ENCODE data around the gene BRIP1.
"Not testable (repeated sequence)": the region's sequence is repeated elsewhere in the genome, so short reads cannot be mapped to it uniquely, and the experiment has no call there.

The BRIP1 gene

GRCh38 chr17:61862975-61863800, at the start of gene BRIP1:
Gene BRIP1, minus strand, starts transcription at chr17:61863528. Its CDS starts 1,989 bp downstream, at chr17:61861539.
- peak; percentile 83 for DNase-seq

GRCh38 chr17:61908292-61909037, 45.1 kb upstream of the BRIP1 start:
- DNase-seq, result no peak

- DNase-seq, result no peak
Observed at GRCh38 chr17:61907361-61907760, 44.0 kb upstream of the BRIP1 start.

- DNase-seq, result peak; percentile 20
Observed at GRCh38 chr17:61904094-61904710, 40.9 kb upstream of the BRIP1 start.

GRCh38 chr17:61903251-61903650, 39.9 kb upstream of the BRIP1 start:
- DNase-seq, result no peak

- DNase-seq, result no peak
Observed at GRCh38 chr17:61897548-61898180, 34.3 kb upstream of the BRIP1 start.

- no peak for DNase-seq
Observed at GRCh38 chr17:61895391-61895790, 32.1 kb upstream of the BRIP1 start.

GRCh38 chr17:61894310-61894709, 31.0 kb upstream of the BRIP1 start:
- DNase-seq, result not testable (repeated sequence)

GRCh38 chr17:61887733-61888132, 24.4 kb upstream of the BRIP1 start:
- DNase-seq, result not testable (repeated sequence)

GRCh38 chr17:61885865-61886264, 22.5 kb upstream of the BRIP1 start:
- DNase-seq, result not testable (repeated sequence)

- no peak for DNase-seq
Observed at GRCh38 chr17:61884864-61885263, 21.5 kb upstream of the BRIP1 start.

GRCh38 chr17:61880589-61881102, 17.3 kb upstream of the BRIP1 start:
- no peak for DNase-seq

GRCh38 chr17:61878984-61879612, 15.8 kb upstream of the BRIP1 start:
- no peak for DNase-seq

GRCh38 chr17:61878520-61878919, 15.2 kb upstream of the BRIP1 start:
- no peak for DNase-seq

GRCh38 chr17:61877837-61878236, 14.5 kb upstream of the BRIP1 start:
- DNase-seq, result no peak

- no peak for DNase-seq
Observed at GRCh38 chr17:61875804-61876203, 12.5 kb upstream of the BRIP1 start.

- DNase-seq, result no peak
Observed at GRCh38 chr17:61875285-61875684, 12.0 kb upstream of the BRIP1 start.

- DNase-seq, result no peak
Observed at GRCh38 chr17:61874075-61874474, 10.7 kb upstream of the BRIP1 start.

GRCh38 chr17:61872099-61872498, 8.8 kb upstream of the BRIP1 start:
- no peak for DNase-seq

GRCh38 chr17:61869138-61869537, 5.8 kb upstream of the BRIP1 start:
- DNase-seq, result no peak

- DNase-seq, result no peak
Observed at GRCh38 chr17:61868074-61868473, 4.7 kb upstream of the BRIP1 start.

- DNase-seq, result no peak
Observed at GRCh38 chr17:61867033-61867432, 3.7 kb upstream of the BRIP1 start.

GRCh38 chr17:61863801-61864126, 436 bp upstream of the BRIP1 start:
- no peak for DNase-seq

Measured in activated effector memory CD4-positive, alpha-beta T cell treated with Interleukin-2 at 50 U/mL for 16 hours (primary cell).